ENCODE data around the gene PLIN3.
"Not testable (repeated sequence)": the region's sequence is repeated elsewhere in the genome, so short reads cannot be mapped to it uniquely, and the experiment has no call there.

DNA sequence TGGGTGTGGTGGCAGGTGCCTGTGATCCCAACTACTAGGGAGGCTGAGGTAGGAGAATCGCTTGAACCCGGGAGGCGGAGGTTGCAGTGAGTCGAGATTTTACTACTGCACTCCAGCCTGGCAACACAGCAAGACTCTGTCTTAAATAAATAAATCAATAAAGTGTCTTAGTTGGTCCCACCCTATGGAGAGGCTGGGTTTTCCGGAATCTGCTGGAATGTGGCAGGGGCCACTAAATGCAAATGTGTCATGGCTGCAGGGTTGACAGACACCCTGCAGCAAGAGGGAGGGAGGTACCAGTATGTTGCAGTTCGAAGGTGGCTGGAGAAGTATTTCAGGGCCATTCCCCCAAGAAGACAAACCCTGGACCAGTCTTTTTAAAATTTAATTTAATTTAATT, 17.5 kb upstream of the PLIN3 start:
- not testable (repeated sequence) for TF ChIP-seq CTCF (IDR thresholded peaks at IDR 0.05; ENCODE audit: low read depth, low read length); EZH2phosphoT487 (IDR thresholded peaks at IDR 0.05; ENCODE audit: low read depth)

Data from OCI-LY3 (cell line).